Lung (tissue), 4 donors: Measurements from ENCODE around the gene BLTP1. TPM values are rescaled to one million over a fixed set of nuclear protein-coding genes. Genes with fewer than 3 reads are reported as not detected.

ENCODE experiments used
- polyA plus RNA-seq, 2 donors: library from polyadenylated mRNA; stranded (reverse); fragments of 200-250 nt; gene quantifications; one replicate each; pipeline ENCODE4 v1.2.1, GENCODE V29; 2013
- total RNA-seq, 2 donors: library from RNA; depleted of rRNA in 1 of 2; stranded (reverse); fragments of >200 nt in 1 of 2; gene quantifications; one replicate each; pipeline ENCODE4 v1.2.1, GENCODE V29; 2014 to 2021
- donor health status: Bipolar disorder and iron deficiency.
- donor health status: healthy.
- donor health status: DM: yes; HTN: yes; CAD: no.

BLTP1 gene
- total and polyA plus RNA-seq, 4 donors: 19.7 to 252 (median 36.6) TPM

Other genes starting within 250 kb of the BLTP1 start
- 1 to 10 TPM in 1 of 2 donors, under 1 TPM in 1; 0.67 to 6.3 TPM for gene TRPC3, start 200.3 kb upstream of the BLTP1 start, total RNA-seq
- gene TRPC3, start 200.3 kb upstream of the BLTP1 start, polyA plus RNA-seq: under 1 TPM; 0.39 to 0.46 TPM
- gene ADAD1, start 226.7 kb downstream of the BLTP1 start, total RNA-seq: not detected
- not detected for gene ADAD1, start 226.7 kb downstream of the BLTP1 start, polyA plus RNA-seq